ENCODE data around the gene KATNB1. TPM values are rescaled to one million over a fixed set of nuclear protein-coding genes. Genes with fewer than 3 reads are reported as not detected.
"Not testable (repeated sequence)": the region's sequence is repeated elsewhere in the genome, so short reads cannot be mapped to it uniquely, and the experiment has no call there.

Gene KATNB1
- total RNA-seq, 1 experiment from 2014 or later, result 30.6 TPM

- Mint-ChIP-seq H3K27ac (ENCODE audit: low read depth, unreplicated experiment) (no peak overlapping the region), H3K4me3 (ENCODE audit: unreplicated experiment) (no peak overlapping the region)
- no TSS peak for BruUV-seq (replicated peaks)
These were observed 40.3 kb downstream of the KATNB1 start for GRCh38 chr16:57775661-57776469.

GRCh38 chr16:57778658-57779057, 43.1 kb downstream of the KATNB1 start:
- no peak for DNase-seq (ENCODE audit: unreplicated experiment)
- POLR2A ChIA-PET, result no interaction called here
- Mint-ChIP-seq H3K9me3 (ENCODE audit: unreplicated experiment) (no peaks in the 10 kb centered on the region), H3K4me3 (ENCODE audit: unreplicated experiment) (no peak overlapping the region), H3K4me1 (ENCODE audit: insufficient read depth, unreplicated experiment) (peaks cover 23% of the 10 kb centered on the region), H3K27ac (ENCODE audit: low read depth, unreplicated experiment) (no peak overlapping the region), H3K27me3 (ENCODE audit: insufficient read depth, unreplicated experiment) (no peaks in the 10 kb centered on the region), H3K36me3 (ENCODE audit: insufficient read depth, unreplicated experiment) (peaks cover 46% of the 10 kb centered on the region)
- CTCF ChIA-PET, result interaction anchor here (0.9 to 1.6 kb wide), 2 partner anchors 16 to 85 kb away, joined by 3 to 5 read pairs; no protein-coding TSS in a partner anchor
- TF ChIP-seq, protein P1, sequence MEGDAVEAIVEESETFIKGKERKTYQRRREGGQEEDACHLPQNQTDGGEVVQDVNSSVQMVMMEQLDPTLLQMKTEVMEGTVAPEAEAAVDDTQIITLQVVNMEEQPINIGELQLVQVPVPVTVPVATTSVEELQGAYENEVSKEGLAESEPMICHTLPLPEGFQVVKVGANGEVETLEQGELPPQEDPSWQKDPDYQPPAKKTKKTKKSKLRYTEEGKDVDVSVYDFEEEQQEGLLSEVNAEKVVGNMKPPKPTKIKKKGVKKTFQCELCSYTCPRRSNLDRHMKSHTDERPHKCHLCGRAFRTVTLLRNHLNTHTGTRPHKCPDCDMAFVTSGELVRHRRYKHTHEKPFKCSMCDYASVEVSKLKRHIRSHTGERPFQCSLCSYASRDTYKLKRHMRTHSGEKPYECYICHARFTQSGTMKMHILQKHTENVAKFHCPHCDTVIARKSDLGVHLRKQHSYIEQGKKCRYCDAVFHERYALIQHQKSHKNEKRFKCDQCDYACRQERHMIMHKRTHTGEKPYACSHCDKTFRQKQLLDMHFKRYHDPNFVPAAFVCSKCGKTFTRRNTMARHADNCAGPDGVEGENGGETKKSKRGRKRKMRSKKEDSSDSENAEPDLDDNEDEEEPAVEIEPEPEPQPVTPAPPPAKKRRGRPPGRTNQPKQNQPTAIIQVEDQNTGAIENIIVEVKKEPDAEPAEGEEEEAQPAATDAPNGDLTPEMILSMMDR (IDR thresholded peaks at IDR 0.05; ENCODE audit: unreplicated experiment), result no peak
- intact Hi-C loops (cut with micrococcal nuclease), result no loop called here
- no TSS peak for BruUV-seq (replicated peaks)

More at GRCh38 chr16:57775661-57776469, 40.3 kb downstream of the KATNB1 start:
- ChIA-PET CTCF (interaction anchor here (0.6 to 2.2 kb wide), 3 partner anchors 18 to 31 kb away, joined by 3 to 7 read pairs (median 6); no protein-coding TSS in a partner anchor), POLR2A (interaction anchor here (0.6 kb wide), 1 partner anchor 1302 kb away, joined by 3 read pairs; no protein-coding TSS in a partner anchor)
- Mint-ChIP-seq H3K27me3 (ENCODE audit: insufficient read depth, unreplicated experiment) (no peaks in the 10 kb centered on the region), H3K9me3 (ENCODE audit: unreplicated experiment) (no peaks in the 10 kb centered on the region), H3K36me3 (ENCODE audit: insufficient read depth, unreplicated experiment) (peaks cover 39% of the 10 kb centered on the region), H3K4me1 (ENCODE audit: insufficient read depth, unreplicated experiment) (peaks cover 13% of the 10 kb centered on the region)
- no peak for DNase-seq (ENCODE audit: unreplicated experiment)
- TF ChIP-seq, protein P1 (IDR thresholded peaks at IDR 0.05; ENCODE audit: unreplicated experiment), result no peak
- intact Hi-C loops (cut with micrococcal nuclease), result no loop called here

GRCh38 chr16:57779836-57780235, 44.3 kb downstream of the KATNB1 start:
- H3K27me3 Mint-ChIP-seq (ENCODE audit: insufficient read depth, unreplicated experiment); POLR2A ChIA-PET; DNase-seq (ENCODE audit: unreplicated experiment); H3K4me3 Mint-ChIP-seq (ENCODE audit: unreplicated experiment); intact Hi-C loops (cut with micrococcal nuclease); BruUV-seq (replicated peaks); H3K27ac Mint-ChIP-seq (ENCODE audit: low read depth, unreplicated experiment); H3K9me3 Mint-ChIP-seq (ENCODE audit: unreplicated experiment); CTCF ChIA-PET: not testable (repeated sequence)
- Mint-ChIP-seq H3K4me1 (ENCODE audit: insufficient read depth, unreplicated experiment) (peaks cover 23% of the 10 kb centered on the region), H3K36me3 (ENCODE audit: insufficient read depth, unreplicated experiment) (peaks cover 36% of the 10 kb centered on the region)

DNA sequence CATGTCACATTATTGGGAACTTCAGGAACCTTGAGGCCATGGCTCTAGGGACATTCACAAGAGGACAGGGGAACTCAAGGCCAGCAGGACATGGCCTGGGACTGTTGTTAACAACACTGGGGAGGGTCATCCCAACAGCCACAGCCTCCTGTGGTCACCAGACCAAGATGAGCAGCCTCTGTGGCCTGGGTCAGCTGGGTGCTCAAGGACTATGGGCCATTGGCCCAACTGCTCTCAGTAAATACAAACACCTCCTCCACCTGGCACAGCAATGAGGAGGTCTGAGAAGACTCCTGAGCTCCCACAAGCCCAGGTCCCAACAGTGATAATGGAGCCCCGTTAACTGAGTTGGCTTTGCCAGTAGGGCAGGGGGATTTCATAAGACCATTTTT, 45.8 kb downstream of the KATNB1 start:
- no TSS peak for BruUV-seq (replicated peaks)
- Mint-ChIP-seq H3K27me3 (ENCODE audit: insufficient read depth, unreplicated experiment) (no peaks in the 10 kb centered on the region), H3K9me3 (ENCODE audit: unreplicated experiment) (no peaks in the 10 kb centered on the region), H3K4me1 (ENCODE audit: insufficient read depth, unreplicated experiment) (peaks cover 23% of the 10 kb centered on the region), H3K4me3 (ENCODE audit: unreplicated experiment) (no peak overlapping the region), H3K36me3 (ENCODE audit: insufficient read depth, unreplicated experiment) (peaks cover 30% of the 10 kb centered on the region), H3K27ac (ENCODE audit: low read depth, unreplicated experiment) (no peak overlapping the region)
- POLR2A ChIA-PET, result interaction anchor here (0.6 to 2.2 kb wide), 2 partner anchors 12 to 242 kb away, joined by 3 to 6 read pairs; no protein-coding TSS in a partner anchor
- intact Hi-C loops (cut with micrococcal nuclease), result no loop called here
- CTCF ChIA-PET, result interaction anchor here (0.6 to 2.8 kb wide), 2 partner anchors 82 to 219 kb away, joined by 3 to 19 read pairs; partner anchors contain the start of gene ZNF319
- TF ChIP-seq, protein P1 (IDR thresholded peaks at IDR 0.05; ENCODE audit: unreplicated experiment), result no peak
- DNase-seq (ENCODE audit: unreplicated experiment), result no peak

Measured in MCF 10A (cell line).